Astrocyte of the spinal cord (primary cell): ENCODE results near the gene WWTR1.

Experiments used
- DNase-seq: peaks from one replicate; pipeline ENCODE4 v3.0.0; 2011; ENCODE audit warnings: low read depth, low spot score
- H3K4me3 ChIP-seq: 2 replicates; pipeline ENCODE4 v1.5.1; 2011; ENCODE audit warnings: low read depth, mild to moderate bottlenecking, low read length, moderate library complexity
- in situ Hi-C: cut with HindIII; loops from 2 replicates; pipeline ENCODE4 v1.10.0; 2017; ENCODE audit warnings: low sequenced_read_pairs
- TF ChIP-seq, protein P1 (sequence below): IDR thresholded peaks from 2 replicates; pipeline ENCODE4 v1.5.1; 2012; ENCODE audit warnings: low read depth, mild to moderate bottlenecking, low read length, inconsistent platforms

WWTR1 gene

GRCh38 chr3:149472030-149472797, 185.6 kb downstream of the WWTR1 start:
- in situ Hi-C loops, result no loop called here
- TF ChIP-seq, protein P1, sequence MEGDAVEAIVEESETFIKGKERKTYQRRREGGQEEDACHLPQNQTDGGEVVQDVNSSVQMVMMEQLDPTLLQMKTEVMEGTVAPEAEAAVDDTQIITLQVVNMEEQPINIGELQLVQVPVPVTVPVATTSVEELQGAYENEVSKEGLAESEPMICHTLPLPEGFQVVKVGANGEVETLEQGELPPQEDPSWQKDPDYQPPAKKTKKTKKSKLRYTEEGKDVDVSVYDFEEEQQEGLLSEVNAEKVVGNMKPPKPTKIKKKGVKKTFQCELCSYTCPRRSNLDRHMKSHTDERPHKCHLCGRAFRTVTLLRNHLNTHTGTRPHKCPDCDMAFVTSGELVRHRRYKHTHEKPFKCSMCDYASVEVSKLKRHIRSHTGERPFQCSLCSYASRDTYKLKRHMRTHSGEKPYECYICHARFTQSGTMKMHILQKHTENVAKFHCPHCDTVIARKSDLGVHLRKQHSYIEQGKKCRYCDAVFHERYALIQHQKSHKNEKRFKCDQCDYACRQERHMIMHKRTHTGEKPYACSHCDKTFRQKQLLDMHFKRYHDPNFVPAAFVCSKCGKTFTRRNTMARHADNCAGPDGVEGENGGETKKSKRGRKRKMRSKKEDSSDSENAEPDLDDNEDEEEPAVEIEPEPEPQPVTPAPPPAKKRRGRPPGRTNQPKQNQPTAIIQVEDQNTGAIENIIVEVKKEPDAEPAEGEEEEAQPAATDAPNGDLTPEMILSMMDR, result no peak
- H3K4me3 ChIP-seq, result no peak overlapping the region
- no peak for DNase-seq

DNA sequence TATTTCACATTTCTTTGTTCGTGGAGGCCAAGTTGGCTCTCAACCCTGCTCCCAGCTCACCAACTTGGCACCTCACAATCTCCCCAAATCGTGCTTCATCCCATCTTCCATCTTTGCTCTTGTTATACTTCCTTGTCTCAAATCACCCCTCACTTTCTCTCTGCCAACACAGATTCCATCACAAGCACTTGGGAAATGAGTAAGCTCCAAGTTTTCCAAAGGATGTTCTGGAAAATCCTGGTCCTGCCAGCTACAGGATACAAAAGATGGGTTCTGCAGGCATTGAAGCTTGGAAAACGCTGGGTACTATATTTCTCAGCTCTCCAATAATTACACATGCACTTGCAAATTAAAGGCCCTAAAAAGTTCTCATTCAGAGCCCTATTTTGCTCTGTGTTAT, 187.4 kb downstream of the WWTR1 start:
- in situ Hi-C loops, result no loop called here

DNA sequence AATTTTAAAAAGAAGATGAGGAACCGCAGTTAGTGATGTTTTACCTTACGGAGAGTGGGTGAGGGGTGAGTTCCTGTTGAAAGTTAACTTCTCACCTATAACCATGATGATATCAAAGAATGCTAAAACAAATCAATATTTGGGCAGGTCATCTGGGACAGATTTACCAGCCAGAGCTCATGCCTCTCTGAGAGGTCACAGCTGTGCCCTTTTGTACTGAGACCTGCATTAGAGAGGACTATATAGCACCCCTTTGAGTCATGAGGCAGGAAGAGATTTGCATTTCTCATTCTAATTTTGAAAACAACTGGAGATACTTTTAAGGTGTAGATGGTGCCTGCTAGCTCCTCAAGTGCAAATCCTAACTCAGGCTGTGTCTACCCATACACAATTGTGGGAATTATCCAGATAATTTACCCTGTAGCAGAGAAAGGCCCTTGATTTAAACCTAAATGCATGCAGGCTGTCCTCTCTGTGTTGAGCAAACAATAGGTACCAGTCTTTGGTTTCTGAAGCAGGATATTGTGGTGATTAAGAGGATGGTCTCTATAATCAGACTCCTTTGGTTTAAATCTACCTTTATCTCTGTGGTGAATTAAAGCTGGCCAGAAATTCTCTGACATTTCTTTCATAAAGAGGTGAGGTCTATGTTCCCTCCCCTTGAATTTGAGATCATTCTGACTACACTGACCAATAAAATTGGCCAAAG, 189.2 kb downstream of the WWTR1 start:
- TF ChIP-seq, protein P1, result no peak
- no peak for DNase-seq
- in situ Hi-C loops, result no loop called here
- H3K4me3 ChIP-seq, result no peak overlapping the region

More for the DNA sequence above, 187.4 kb downstream of the WWTR1 start:
- DNase-seq, result no peak
- H3K4me3 ChIP-seq, result no peak overlapping the region
- TF ChIP-seq, protein P1, result no peak
